Measurements from ENCODE around the gene NAGPA. TPM values are rescaled to one million over a fixed set of nuclear protein-coding genes. Genes with fewer than 3 reads are reported as not detected.
A peak's percentile ranks its signal among the peaks of the same experiment; 100 is the strongest.

The NAGPA gene
- total RNA-seq, 4 donors from 2014 or later, result 27.6 to 85.1 (median 45.1) TPM

DNA sequence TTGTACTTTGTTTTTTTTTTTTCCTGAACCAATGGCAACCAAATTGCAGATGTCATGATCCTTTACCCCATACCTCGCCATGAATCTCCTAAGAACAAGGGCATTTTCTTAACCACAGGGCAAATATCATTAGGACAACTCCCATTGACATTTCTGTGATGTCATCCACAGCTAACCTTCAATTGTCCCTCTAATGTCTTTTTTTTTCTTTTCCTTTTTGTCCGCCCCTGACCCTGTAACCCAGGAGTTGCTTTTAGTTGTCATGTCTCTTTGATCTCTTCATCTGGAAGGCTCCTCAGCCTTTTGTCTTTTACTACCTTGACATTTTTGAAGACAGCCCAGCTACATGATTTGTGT, 410 bp upstream of the NAGPA start:
- 9 to 17% methylated on average over 2 of the region's 2 CpGs for WGBS, 2 donors
- TF ChIP-seq, protein P1, sequence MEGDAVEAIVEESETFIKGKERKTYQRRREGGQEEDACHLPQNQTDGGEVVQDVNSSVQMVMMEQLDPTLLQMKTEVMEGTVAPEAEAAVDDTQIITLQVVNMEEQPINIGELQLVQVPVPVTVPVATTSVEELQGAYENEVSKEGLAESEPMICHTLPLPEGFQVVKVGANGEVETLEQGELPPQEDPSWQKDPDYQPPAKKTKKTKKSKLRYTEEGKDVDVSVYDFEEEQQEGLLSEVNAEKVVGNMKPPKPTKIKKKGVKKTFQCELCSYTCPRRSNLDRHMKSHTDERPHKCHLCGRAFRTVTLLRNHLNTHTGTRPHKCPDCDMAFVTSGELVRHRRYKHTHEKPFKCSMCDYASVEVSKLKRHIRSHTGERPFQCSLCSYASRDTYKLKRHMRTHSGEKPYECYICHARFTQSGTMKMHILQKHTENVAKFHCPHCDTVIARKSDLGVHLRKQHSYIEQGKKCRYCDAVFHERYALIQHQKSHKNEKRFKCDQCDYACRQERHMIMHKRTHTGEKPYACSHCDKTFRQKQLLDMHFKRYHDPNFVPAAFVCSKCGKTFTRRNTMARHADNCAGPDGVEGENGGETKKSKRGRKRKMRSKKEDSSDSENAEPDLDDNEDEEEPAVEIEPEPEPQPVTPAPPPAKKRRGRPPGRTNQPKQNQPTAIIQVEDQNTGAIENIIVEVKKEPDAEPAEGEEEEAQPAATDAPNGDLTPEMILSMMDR (IDR thresholded peaks at IDR 0.05), result no peak
- no peak for TF ChIP-seq POLR2A (IDR thresholded peaks at IDR 0.05)
- peak overlapping the region; percentile 82 for H3K4me3 ChIP-seq (ENCODE audit: low read depth, poor library complexity, severe bottlenecking)
- intact Hi-C loops (cut with DNase I; ENCODE audit: low total_unique reads), result no loop called here
- DNase-seq (ENCODE audit: low spot score in 2 of 2), result no peak

DNA sequence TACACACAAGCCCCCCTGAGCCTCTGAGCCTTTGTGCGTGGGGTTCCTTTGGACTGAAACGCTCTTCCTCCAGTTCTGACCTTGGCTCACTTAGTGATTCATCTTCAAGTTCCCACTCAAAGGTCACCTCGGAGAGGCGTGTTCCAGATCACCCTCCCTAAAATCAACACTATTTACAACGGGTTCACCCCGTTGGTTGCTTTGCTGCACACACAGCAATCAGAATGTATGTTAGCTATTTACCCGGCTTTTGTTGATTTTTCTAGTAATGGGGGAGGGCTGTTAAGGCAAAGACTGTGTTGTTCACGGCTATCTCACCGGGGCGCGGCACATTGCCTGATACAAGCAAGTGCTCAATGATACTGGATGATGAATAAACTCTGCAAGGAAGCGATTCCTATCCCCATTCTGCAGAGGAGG, 977 bp downstream of the NAGPA start:
- DNase-seq (ENCODE audit: low spot score in 2 of 2), result no peak
- intact Hi-C loops (cut with DNase I; ENCODE audit: low total_unique reads), result no loop called here
- peak overlapping the region; percentile 82 for H3K4me3 ChIP-seq (ENCODE audit: low read depth, poor library complexity, severe bottlenecking)
- no peak for TF ChIP-seq POLR2A (IDR thresholded peaks at IDR 0.05)
- TF ChIP-seq, protein P1 (IDR thresholded peaks at IDR 0.05), result no peak
- 39 to 42% methylated on average over 12 of the region's 12 CpGs for WGBS, 2 donors

DNA sequence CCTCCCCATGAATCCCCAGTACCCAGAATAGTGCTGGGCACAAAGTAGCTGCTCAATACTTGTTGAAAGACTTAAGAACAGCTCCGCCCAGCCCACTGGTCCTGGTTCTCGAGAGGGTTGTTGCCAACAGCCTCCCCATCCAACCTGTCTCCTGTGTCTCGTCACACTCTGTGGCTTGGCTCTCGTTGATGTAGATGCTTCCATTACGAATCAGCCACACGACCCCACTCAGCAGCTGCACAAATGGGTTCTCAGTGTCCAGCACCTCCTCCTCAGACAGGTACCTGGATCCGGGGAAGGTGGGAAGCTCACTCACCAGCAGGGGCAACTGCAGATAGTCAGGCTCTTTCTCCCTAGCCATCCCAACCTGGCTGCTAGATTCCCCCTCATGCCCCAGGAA, 2.1 kb downstream of the NAGPA start:
- H3K4me3 ChIP-seq (ENCODE audit: low read depth, poor library complexity, severe bottlenecking), result no peak overlapping the region
- intact Hi-C loops (cut with DNase I; ENCODE audit: low total_unique reads), result no loop called here
- WGBS, 2 donors, result 82 to 87% methylated on average over 7 of the region's 7 CpGs
- no peak for DNase-seq (ENCODE audit: low spot score in 2 of 2)
- TF ChIP-seq, protein P1 (IDR thresholded peaks at IDR 0.05), result no peak
- no peak for TF ChIP-seq POLR2A (IDR thresholded peaks at IDR 0.05)

DNA sequence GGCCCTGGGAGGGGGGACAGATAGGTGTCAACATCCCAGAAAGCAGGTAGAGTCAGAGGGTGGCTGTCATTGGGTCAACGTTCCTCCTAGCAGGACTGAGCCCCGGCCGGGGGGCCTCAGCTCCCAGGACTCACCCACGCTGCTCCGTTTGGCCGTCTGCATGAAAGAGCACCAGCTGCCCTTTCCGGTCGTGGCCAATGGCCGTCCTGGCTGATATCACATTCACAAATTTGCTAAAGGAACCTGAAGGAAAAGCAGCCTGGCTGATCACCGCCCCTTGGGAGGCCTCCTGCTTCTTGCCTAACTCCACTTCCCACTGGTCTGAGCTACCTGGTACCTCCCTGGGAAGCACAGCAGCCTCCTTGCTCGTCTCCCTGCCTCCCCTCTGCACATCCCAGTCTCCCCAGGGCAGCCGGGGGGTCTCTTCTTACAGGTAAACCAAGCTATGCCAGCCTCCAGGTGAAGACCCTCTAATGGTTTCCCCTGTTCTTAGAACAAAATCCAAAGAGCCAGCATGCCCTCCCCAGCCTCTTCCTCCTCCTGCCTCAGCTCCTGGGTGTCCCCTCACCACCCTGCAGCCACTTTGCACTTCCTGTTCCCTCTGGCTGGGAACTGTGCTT, 3.4 kb downstream of the NAGPA start:
- no peak overlapping the region for H3K4me3 ChIP-seq (ENCODE audit: low read depth, poor library complexity, severe bottlenecking)
- TF ChIP-seq, protein P1 (IDR thresholded peaks at IDR 0.05), result no peak
- no peak for TF ChIP-seq POLR2A (IDR thresholded peaks at IDR 0.05)
- 90 to 92% methylated on average over 12 of the region's 12 CpGs for WGBS, 2 donors
- no peak for DNase-seq (ENCODE audit: low spot score in 2 of 2)
- intact Hi-C loops (cut with DNase I; ENCODE audit: low total_unique reads), result no loop called here

DNA sequence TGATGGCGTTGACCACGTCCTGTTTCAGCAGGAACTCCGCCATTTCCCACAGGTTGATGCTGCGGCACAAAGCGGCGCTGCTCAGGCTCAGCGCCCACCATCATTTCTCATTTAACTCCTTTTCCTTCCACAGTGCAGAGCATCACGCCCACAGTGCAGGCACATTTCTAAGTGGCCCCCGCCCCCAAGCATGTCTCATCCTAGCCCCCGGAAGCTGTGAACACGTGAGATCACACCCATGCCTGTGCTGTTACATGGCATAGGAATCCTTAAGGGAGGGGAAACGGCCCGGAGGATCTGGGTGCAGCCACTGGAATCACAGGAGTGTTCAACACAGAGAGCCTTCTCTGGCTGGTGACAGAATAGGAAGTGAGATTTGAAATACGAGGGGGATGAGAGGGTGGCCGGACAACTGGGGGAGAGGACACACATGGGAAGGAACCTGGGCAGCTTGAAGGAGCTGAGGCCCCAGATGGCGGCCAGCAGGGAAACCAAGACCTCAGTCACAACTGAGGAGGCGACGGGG, 4.7 kb downstream of the NAGPA start:
- no peak for TF ChIP-seq POLR2A (IDR thresholded peaks at IDR 0.05)
- WGBS, 2 donors, result 86 to 87% methylated on average over 18 of the region's 18 CpGs
- no peak for DNase-seq (ENCODE audit: low spot score in 2 of 2)
- intact Hi-C loops (cut with DNase I; ENCODE audit: low total_unique reads), result no loop called here
- H3K4me3 ChIP-seq (ENCODE audit: low read depth, poor library complexity, severe bottlenecking), result no peak overlapping the region

DNA sequence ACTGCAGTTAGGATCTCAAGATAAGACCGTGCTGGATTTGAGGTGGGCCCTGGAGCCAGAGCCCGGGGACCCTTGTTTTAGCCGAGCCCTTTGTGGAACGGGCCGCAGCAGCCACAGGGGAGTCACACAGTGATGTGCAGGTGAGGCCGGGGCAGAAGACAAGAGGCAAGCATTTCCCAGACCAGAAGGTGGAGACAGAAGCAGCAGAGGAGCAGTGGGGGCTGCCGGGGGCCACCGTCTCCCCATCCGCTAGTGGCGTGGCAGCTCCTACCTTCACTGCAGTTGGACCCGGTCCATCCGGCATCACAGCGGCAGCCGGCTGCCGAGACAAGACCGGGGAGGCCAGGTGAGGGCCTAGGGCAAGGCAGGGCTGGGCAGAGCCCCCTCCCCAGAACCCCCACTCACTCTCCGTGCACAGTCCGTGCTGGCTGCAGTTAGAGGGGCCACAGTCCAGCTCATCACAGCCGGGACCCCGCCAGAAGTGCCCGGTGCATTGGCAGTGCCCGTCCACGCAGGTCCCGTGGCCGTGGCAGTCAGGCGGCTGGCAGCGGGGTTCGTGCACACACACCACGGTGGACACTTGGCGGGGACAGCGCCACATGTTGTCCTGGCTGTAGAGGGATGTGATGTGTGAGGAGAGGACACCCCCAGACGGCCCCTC, 6.0 kb downstream of the NAGPA start:
- WGBS, 2 donors, result 93 to 95% methylated on average over 27 to 32 of the region's 32 CpGs
- intact Hi-C loops (cut with DNase I; ENCODE audit: low total_unique reads), result no loop called here
- H3K4me3 ChIP-seq (ENCODE audit: low read depth, poor library complexity, severe bottlenecking), result no peak overlapping the region
- DNase-seq (ENCODE audit: low spot score in 2 of 2), result no peak
- TF ChIP-seq, protein P1 (IDR thresholded peaks at IDR 0.05), result no peak
- no peak for TF ChIP-seq POLR2A (IDR thresholded peaks at IDR 0.05)

Data from lower leg skin (tissue), 4 donors.